GM12873 (cell line): ENCODE measurements around the gene PRKAR1A.

Source experiments
- TF ChIP-seq, protein P1 (sequence below): IDR thresholded peaks from 2 replicates; pipeline ENCODE4 v1.5.1; 2012; ENCODE audit warnings: low read depth, mild to moderate bottlenecking, moderate library complexity, low read length, control low read depth; ENCODE audit not compliant: insufficient read depth; ENCODE audit errors: missing control alignments

Gene PRKAR1A

DNA sequence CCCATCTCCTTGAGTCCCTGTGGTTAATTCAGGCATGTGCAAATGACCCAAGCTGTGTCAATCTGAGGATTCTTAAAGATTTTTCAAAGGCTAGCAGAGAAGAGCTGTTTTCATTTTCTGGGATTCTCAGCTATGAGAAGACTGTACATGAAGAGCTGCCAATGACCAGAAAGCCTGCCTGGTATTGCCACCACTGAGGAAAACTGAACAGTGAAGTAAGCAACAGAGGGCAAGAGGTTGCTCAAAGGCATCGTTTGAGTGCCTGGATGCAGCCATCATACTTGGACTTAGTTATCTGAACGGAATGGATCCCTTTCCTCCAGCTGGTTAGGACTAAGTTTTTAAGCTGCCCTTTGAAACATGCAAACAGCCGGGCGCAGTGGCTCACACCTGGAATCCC is 50.5 kb downstream of the PRKAR1A start:
- TF ChIP-seq, protein P1, sequence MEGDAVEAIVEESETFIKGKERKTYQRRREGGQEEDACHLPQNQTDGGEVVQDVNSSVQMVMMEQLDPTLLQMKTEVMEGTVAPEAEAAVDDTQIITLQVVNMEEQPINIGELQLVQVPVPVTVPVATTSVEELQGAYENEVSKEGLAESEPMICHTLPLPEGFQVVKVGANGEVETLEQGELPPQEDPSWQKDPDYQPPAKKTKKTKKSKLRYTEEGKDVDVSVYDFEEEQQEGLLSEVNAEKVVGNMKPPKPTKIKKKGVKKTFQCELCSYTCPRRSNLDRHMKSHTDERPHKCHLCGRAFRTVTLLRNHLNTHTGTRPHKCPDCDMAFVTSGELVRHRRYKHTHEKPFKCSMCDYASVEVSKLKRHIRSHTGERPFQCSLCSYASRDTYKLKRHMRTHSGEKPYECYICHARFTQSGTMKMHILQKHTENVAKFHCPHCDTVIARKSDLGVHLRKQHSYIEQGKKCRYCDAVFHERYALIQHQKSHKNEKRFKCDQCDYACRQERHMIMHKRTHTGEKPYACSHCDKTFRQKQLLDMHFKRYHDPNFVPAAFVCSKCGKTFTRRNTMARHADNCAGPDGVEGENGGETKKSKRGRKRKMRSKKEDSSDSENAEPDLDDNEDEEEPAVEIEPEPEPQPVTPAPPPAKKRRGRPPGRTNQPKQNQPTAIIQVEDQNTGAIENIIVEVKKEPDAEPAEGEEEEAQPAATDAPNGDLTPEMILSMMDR, result no peak

DNA sequence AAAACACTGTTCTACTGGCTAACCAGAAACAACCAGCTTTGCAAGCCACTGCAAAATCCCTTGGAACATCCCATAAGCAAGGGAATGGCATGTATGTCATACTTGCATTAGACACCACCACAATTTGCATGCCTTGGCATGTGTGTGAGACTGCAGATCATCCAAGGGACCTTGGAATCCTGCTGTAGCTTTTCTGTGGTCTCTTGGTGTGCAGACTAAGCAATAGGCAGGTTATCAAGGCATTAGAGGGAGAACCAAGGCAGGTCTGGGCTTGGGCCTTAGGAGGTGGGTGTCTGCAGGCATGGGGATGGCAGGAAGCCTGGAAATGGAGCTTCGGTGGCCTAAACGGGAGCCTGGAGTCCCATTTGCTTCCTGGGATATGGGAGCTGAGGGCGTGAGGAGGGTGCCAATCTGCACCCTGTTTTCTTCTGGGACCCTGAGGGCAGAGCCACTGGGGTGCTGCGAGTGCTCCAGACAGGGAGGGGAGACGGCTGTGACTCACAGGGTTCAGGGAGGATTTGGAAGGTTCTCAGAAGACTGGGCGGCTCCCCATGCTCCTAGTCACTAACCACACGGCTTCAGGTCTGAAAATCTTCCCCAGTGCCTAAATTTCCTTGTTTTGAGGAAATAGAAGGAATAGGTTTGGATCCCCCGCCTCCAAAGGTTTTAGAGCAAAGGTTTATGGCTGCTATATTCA is 52.3 kb downstream of the PRKAR1A start:
- TF ChIP-seq, protein P1, result no peak

DNA sequence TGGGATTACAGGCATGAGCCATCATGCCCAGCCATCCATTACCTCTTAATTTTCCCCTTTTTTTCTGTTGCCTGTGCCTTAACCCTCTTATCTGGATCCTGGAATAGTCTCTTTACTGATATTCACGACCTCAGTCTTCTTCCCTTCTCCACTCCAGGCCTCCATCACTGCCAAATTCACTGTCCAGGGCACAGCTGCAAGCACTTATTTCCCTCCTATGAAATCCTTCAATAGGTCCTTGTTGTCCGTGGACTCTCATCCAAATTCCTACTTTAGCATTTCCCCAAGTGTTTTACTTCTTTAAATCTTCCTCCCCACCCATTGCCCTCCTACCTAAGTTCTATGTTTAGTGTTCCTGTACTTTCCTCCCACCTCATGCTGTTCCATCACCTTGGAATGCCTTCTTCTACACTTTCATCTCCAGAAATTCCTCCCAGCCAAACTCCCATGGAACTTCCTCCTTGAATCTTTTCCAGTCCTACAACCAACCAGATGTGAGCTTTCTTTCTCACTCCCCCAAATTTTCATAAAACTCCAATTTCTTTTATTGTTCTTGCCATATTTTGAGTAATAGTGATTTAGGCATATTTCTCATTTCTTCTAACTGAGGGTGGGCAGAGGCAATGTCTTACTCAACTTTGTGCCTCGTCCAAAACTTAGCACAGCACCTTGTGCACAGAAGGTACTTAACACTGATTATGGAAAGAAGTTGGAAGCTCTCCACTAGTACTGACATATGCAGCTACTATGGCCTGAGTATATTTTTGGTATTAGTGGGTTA is 53.6 kb downstream of the PRKAR1A start:
- TF ChIP-seq, protein P1, result no peak

DNA sequence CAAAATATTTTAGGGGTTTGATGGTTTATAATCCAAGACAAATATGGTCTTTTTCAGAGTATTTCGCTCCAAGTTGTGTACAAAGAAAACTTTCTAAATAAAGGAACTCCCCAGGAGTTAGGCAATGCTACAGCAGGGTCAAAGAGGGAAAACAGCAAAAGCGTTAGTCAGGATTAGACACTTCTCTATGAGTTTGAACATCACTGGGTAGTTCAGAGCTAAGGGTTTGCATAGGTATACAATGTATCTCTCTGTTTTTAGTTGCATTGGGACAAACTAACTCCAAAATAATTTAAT is 54.2 kb downstream of the PRKAR1A start:
- TF ChIP-seq, protein P1, result no peak

DNA sequence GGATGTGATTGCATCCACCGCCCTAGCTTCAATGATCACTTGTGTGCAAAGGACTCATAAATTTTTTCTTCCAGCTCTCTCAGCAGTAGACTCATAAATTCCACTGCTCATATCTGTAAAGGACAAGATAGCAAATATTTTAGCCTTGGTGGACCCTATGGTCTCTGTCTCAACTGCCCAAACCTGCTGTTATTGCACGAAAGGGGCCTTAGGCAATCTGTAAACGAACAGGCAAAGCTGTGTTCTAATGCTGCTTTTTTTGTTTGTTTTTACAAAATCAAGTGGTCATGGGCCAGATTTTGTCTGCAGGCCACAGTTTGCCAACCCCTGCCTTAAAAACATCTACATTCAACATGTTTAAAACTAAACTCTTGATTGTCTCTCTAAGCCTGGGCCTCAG is 54.8 kb downstream of the PRKAR1A start:
- TF ChIP-seq, protein P1, result no peak

DNA sequence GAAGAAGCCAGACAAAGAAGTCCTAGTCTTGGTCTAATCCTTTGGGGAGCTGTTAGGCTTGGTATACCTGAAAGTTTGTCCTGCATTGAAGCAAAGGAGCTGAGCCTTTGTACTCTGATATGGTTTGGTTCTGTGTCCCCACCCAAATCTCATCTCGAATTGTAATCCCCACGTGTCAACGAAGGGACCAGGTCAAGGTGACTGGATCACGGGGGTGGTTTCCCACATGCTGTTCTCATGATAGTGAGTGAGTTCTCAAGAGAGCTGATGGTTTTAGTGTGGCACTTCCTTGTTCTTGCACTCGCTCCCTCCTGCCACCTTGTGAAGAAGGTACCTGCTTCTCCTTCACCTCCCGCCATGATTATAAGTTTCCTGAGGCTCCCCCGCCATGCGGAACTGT is 55.4 kb downstream of the PRKAR1A start:
- TF ChIP-seq, protein P1, result no peak

DNA sequence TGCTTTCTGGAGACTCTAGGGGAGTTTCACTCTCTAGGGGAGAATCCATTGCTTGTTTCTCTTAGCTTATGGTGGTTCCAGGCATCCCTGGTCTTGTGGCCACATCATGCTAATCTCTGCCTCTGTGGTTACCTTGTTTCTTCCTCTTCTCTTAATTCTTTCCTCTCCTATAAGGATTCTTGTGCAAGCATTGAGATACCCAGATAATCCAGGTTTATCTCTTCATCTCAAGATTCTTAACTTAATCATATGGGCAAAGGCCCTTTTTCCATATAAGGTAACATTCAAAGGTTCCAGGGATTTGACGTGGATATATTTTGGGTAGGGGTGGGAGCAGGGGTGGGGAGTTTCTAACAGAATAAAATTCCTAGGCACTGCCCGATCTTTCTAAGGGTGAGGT is 56.4 kb downstream of the PRKAR1A start:
- TF ChIP-seq, protein P1, result no peak
